Nephron (organoid): ENCODE measurements around the gene CLMN.
"Not testable (repeated sequence)": the region's sequence is repeated elsewhere in the genome, so short reads cannot be mapped to it uniquely, and the experiment has no call there.

ENCODE experiments used
- H3K27ac Mint-ChIP-seq, 3 experiments: 2 replicates each; pipeline ENCODE4 v1.8.0; 2020; ENCODE audit warnings: mixed read lengths in 3 of 3, mild to moderate bottlenecking in 2 of 3, moderate library complexity in 1 of 3
- H3K27me3 Mint-ChIP-seq: 2 replicates; pipeline ENCODE4 v1.8.0; 2021; ENCODE audit warnings: low read depth, mild to moderate bottlenecking, moderate library complexity, mixed read lengths
- H3K36me3 Mint-ChIP-seq: 2 replicates; pipeline ENCODE4 v1.8.0; 2020; ENCODE audit warnings: low read depth, mixed read lengths
- H3K4me1 Mint-ChIP-seq: 2 replicates; pipeline ENCODE4 v1.8.0; 2020; ENCODE audit warnings: mixed read lengths
- H3K4me3 Mint-ChIP-seq, 3 experiments: 2 replicates each; pipeline ENCODE4 v1.8.0; 2020; ENCODE audit warnings: mild to moderate bottlenecking in 3 of 3, mixed read lengths in 3 of 3, moderate library complexity in 2 of 3
- H3K9me3 Mint-ChIP-seq: 2 replicates; pipeline ENCODE4 v1.8.0; 2020; ENCODE audit warnings: mixed read lengths
- CTCF ChIP-seq, 3 experiments: fragments of 200-600 bp; sonication (generic); IDR thresholded peaks; one replicate each; pipeline ENCODE4 v1.5.0; 2021; ENCODE audit warnings: antibody characterized with exemption in 3 of 3; ENCODE audit not compliant: unreplicated experiment in 3 of 3

Gene CLMN

GRCh38 chr14:95286645-95287044 lies 33.1 kb downstream of the CLMN start:
- H3K27ac Mint-ChIP-seq, result no peak overlapping the region
- peaks cover 21% of the 10 kb centered on the region for H3K4me1 Mint-ChIP-seq
- no peak for TF ChIP-seq CTCF (IDR thresholded peaks at IDR 0.05; ENCODE audit: unreplicated experiment in 3 of 3)
- H3K36me3 Mint-ChIP-seq, result peaks cover 3% of the 10 kb centered on the region
- peaks cover 2% of the 10 kb centered on the region for H3K9me3 Mint-ChIP-seq
- H3K4me3 Mint-ChIP-seq, result no peak overlapping the region
- no peaks in the 10 kb centered on the region for H3K27me3 Mint-ChIP-seq

GRCh38 chr14:95285566-95285965 lies 34.1 kb downstream of the CLMN start:
- H3K4me1 Mint-ChIP-seq, result peaks cover 11% of the 10 kb centered on the region
- H3K9me3 Mint-ChIP-seq, result peaks cover 2% of the 10 kb centered on the region
- H3K36me3 Mint-ChIP-seq, result peaks cover 3% of the 10 kb centered on the region
- no peaks in the 10 kb centered on the region for H3K27me3 Mint-ChIP-seq
- no peak overlapping the region for H3K4me3 Mint-ChIP-seq
- TF ChIP-seq CTCF (IDR thresholded peaks at IDR 0.05; ENCODE audit: unreplicated experiment in 3 of 3), result no peak
- H3K27ac Mint-ChIP-seq, result no peak overlapping the region

GRCh38 chr14:95283802-95284201 lies 35.9 kb downstream of the CLMN start:
- H3K9me3 Mint-ChIP-seq, H3K27me3 Mint-ChIP-seq, H3K36me3 Mint-ChIP-seq, H3K4me1 Mint-ChIP-seq, H3K4me3 Mint-ChIP-seq: not testable (repeated sequence)
- H3K27ac Mint-ChIP-seq, result peak overlapping the region in 1 of 3 experiments; percentile 16

- not testable (repeated sequence) for H3K36me3 Mint-ChIP-seq, H3K4me1 Mint-ChIP-seq, H3K27me3 Mint-ChIP-seq, H3K4me3 Mint-ChIP-seq, H3K9me3 Mint-ChIP-seq
- peak overlapping the region; percentile 16 to 72 (median 62) for H3K27ac Mint-ChIP-seq
Observed at GRCh38 chr14:95282986-95283380, 36.7 kb downstream of the CLMN start.

- TF ChIP-seq CTCF (IDR thresholded peaks at IDR 0.05; ENCODE audit: unreplicated experiment in 3 of 3), result no peak
- H3K4me1 Mint-ChIP-seq, result peaks cover 5% of the 10 kb centered on the region
- no peaks in the 10 kb centered on the region for H3K9me3 Mint-ChIP-seq
- H3K4me3 Mint-ChIP-seq, result no peak overlapping the region
- H3K27me3 Mint-ChIP-seq, result no peaks in the 10 kb centered on the region
- peaks cover 3% of the 10 kb centered on the region for H3K36me3 Mint-ChIP-seq
- peak overlapping the region in 2 of 3 experiments; percentile 9 to 72 for H3K27ac Mint-ChIP-seq
Observed at GRCh38 chr14:95282354-95282985, 37.2 kb downstream of the CLMN start.

GRCh38 chr14:95281560-95282176 lies 38.0 kb downstream of the CLMN start:
- Mint-ChIP-seq H3K4me3 (no peak overlapping the region), H3K9me3 (no peaks in the 10 kb centered on the region), H3K4me1 (peaks cover 5% of the 10 kb centered on the region), H3K27ac (peak overlapping the region in 2 of 3 experiments; percentile 9 to 19), H3K36me3 (peaks cover 3% of the 10 kb centered on the region), H3K27me3 (no peaks in the 10 kb centered on the region)
- no peak for TF ChIP-seq CTCF (IDR thresholded peaks at IDR 0.05; ENCODE audit: unreplicated experiment in 3 of 3)

GRCh38 chr14:95275494-95275893 lies 44.2 kb downstream of the CLMN start:
- no peaks in the 10 kb centered on the region for H3K9me3 Mint-ChIP-seq
- no peak for TF ChIP-seq CTCF (IDR thresholded peaks at IDR 0.05; ENCODE audit: unreplicated experiment in 3 of 3)
- no peak overlapping the region for H3K4me3 Mint-ChIP-seq

More at GRCh38 chr14:95275494-95275893, 44.2 kb downstream of the CLMN start:
- Mint-ChIP-seq H3K27ac (no peak overlapping the region), H3K4me1 (peaks cover 9% of the 10 kb centered on the region), H3K36me3 (no peaks in the 10 kb centered on the region), H3K27me3 (no peaks in the 10 kb centered on the region)
